GM12874 (cell line): Measurements from ENCODE around the gene TNFRSF12A.

ENCODE experiments used
- TF ChIP-seq, protein P1 (sequence below): IDR thresholded peaks from 2 replicates; pipeline ENCODE4 v1.5.1; 2011; ENCODE audit warnings: low read depth, mild to moderate bottlenecking, control low read depth, low read length, moderate library complexity; ENCODE audit not compliant: insufficient read depth

Gene TNFRSF12A

DNA sequence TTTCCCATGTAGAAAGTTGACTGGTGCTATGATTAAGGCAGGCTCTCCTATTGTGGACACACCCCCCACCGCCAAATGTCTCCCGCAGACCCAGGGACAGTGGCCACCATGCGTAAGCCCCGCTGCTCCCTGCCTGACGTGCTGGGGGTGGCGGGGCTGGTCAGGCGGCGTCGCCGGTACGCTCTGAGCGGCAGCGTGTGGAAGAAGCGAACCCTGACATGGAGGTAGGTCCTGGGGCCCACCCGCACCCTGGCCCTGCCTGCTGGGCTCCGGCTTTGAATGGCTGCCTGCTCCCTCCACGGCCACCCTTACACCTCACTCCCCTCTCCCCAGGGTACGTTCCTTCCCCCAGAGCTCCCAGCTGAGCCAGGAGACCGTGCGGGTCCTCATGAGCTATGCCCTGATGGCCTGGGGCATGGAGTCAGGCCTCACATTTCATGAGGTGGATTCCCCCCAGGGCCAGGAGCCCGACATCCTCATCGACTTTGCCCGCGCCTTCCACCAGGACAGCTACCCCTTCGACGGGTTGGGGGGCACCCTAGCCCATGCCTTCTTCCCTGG is 29.8 kb downstream of the TNFRSF12A start:
- TF ChIP-seq, protein P1, sequence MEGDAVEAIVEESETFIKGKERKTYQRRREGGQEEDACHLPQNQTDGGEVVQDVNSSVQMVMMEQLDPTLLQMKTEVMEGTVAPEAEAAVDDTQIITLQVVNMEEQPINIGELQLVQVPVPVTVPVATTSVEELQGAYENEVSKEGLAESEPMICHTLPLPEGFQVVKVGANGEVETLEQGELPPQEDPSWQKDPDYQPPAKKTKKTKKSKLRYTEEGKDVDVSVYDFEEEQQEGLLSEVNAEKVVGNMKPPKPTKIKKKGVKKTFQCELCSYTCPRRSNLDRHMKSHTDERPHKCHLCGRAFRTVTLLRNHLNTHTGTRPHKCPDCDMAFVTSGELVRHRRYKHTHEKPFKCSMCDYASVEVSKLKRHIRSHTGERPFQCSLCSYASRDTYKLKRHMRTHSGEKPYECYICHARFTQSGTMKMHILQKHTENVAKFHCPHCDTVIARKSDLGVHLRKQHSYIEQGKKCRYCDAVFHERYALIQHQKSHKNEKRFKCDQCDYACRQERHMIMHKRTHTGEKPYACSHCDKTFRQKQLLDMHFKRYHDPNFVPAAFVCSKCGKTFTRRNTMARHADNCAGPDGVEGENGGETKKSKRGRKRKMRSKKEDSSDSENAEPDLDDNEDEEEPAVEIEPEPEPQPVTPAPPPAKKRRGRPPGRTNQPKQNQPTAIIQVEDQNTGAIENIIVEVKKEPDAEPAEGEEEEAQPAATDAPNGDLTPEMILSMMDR, result no peak

DNA sequence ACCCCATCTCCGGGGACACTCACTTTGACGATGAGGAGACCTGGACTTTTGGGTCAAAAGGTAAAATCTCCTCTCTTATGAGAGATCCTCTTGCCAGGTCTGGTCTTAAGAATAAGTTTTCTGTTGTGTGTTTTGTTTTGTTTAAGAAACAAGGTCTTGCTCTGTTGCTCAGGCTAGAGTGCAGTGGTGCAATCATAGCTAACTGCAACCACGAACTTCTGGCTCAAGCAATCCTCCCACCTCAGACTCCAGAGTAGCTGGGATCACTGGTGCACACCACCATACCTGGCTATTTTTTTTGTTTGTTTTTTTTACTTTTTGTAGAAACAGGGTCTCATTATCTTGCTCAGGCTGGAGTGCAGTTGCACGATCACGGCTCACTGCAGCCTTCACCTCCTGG is 30.3 kb downstream of the TNFRSF12A start:
- TF ChIP-seq, protein P1, result no peak

DNA sequence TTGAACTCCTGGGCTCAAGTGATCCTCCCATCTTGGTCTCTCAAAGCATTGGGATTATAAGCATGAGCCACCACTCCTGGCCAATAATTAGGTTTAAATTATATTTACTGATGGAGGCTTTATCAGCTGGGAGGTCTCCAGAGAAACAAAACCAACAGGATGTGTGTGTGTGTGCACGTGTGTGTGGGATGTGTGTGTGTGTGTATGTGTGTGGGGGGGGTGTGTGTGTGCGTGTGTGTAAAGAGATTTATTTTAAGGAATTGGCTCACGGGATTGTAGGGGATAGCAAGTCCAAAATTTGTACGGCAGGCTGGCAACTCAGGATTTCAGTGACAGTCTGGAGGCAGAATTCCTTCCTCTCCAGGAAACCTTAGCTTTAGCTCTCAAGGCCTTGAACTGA is 30.8 kb downstream of the TNFRSF12A start:
- TF ChIP-seq, protein P1, result no peak

DNA sequence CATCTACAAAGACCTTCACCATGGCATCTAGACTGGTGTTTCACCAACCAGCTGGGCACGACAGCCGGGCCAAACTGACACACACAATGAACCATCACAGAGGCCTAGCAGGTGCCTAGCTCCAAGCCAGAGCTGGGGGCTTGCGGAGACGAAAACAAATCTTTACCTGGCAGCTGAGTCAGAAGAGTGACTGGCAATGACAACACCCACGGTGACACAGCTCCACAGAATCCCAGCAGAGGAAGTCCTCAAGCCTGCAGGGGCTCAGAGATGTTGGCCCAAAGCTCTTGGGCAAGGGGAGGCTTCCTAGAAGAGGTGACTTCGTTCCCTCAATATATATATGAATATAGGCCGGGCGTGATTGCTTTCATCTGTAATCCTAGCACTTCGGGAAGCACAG is 31.3 kb downstream of the TNFRSF12A start:
- TF ChIP-seq, protein P1, result no peak

DNA sequence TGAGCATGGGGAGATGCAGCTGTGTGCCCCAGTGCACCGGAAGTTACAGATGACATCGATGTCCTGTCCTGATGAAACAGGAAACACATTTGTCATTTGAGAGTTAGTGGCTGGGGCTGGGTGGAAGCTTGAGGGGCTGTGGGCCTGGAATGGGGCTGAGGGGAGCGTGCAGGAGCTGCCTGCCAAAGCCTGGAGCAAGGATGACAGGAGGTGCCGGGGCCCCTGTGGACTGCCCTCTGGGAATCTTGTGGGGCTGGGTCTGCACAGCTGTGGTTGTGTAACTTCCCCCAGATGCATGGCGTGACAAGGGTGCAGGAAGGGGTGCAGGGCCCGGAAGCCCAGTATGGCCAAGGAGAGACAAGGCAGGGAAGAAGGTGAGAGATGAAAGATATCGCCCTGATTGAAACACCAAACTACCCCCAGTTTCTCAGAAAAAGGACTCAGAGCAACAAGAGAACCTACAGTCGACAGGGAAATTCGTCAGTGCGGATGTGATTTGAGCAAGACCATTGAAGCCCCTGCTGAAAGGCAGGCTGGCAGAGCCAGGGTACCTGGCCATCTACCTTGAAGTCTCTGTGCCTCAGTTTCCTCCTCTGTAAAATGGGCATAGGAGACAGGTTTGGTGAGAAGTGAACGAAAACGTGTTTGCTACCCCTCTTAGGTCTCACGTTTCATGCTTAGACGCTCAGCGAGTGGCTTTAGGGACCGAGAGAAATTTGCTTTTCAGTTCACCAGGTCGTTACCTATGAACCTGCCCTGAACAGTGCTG is 35.0 kb downstream of the TNFRSF12A start:
- TF ChIP-seq, protein P1, result no peak

DNA sequence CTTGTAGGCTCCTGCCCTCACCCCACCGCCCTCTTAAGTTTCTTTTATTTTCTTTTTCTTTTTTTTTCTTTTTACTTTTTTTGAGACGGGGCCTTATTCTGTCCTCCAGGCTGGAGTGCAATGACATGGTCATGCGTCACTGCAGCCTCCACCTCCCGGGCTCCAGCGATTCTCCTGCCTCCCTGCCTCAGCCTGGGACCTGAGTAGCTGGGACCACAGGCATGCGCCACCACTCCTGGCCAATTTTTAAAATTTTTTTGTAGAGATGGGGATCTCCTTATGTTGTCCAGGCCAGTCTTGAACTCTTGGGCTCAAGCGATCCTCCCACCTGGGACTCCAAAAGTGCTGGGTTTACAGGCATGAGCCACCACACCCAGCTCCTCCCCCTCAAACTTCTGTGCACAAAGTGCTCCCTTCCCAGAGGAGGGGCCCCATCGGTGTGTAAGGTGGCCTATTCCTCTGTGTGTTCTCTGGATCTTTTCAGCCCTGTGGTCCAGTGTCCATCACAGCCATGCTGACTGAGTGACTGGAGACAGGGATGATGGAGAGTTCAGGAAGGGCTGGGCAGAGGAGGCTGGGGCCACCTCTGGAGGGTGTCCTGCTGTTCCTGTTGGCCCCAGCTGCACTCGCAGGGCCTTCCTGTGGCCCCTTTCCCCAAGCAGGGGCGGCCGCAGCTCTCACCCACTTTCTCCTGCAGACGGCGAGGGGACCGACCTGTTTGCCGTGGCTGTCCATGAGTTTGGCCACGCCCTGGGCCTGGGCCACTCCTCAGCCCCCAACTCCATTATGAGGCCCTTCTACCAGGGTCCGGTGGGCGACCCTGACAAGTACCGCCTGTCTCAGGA is 36.4 kb downstream of the TNFRSF12A start:
- TF ChIP-seq, protein P1, result no peak
